Measurements from ENCODE around the gene PRKG1. TPM values are rescaled to one million over a fixed set of nuclear protein-coding genes. Genes with fewer than 3 reads are reported as not detected.

Gene PRKG1
- total RNA-seq, 2 donors from 2014 or later, result 1.3 to 2.7 TPM

- Histone ChIP-seq H3K27me3 (ENCODE audit: control insufficient read depth, insufficient read depth, low read length, poor library complexity, severe bottlenecking) (no peaks in the 10 kb centered on the region), H3K9me3 (ENCODE audit: control insufficient read depth, low read length) (no peaks in the 10 kb centered on the region), H3K4me1 (ENCODE audit: control insufficient read depth, insufficient read depth, low read length) (no peaks in the 10 kb centered on the region), H3K27ac (ENCODE audit: low read depth, low read length) (no peak overlapping the region), H3K36me3 (ENCODE audit: control insufficient read depth, insufficient read depth, low read length) (no peaks in the 10 kb centered on the region), H3K4me3 (ENCODE audit: low read length) (no peak overlapping the region), H3K9ac (ENCODE audit: extremely low read depth, low read length, poor library complexity, severe bottlenecking) (no peak overlapping the region)
- Mint-ChIP-seq H3K27ac (no peak overlapping the region), H3K4me3 (no peak overlapping the region), H3K9me3 (no peaks in the 10 kb centered on the region), H3K27me3 (ENCODE audit: insufficient read depth) (no peaks in the 10 kb centered on the region), H3K4me1 (no peaks in the 10 kb centered on the region), H3K36me3 (ENCODE audit: low read depth) (no peaks in the 10 kb centered on the region)
- DNase-seq, result no peak
- WGBS, 2 experiments (ENCODE audit: insufficient coverage in 1 of 2, insufficient read length in 1 of 2), result 94 to 98% methylated on average over 2 to 3 of the region's 3 CpGs
- TF ChIP-seq CTCF (conservative IDR thresholded peaks at IDR 0.05), result no peak
Observed at GRCh38 chr10:51649064-51649463, 574.8 kb downstream of the PRKG1 start.

GRCh38 chr10:51651063-51651462, 576.8 kb downstream of the PRKG1 start:
- Mint-ChIP-seq H3K27ac (no peak overlapping the region), H3K4me3 (no peak overlapping the region), H3K9me3 (no peaks in the 10 kb centered on the region), H3K36me3 (ENCODE audit: low read depth) (no peaks in the 10 kb centered on the region), H3K27me3 (ENCODE audit: insufficient read depth) (no peaks in the 10 kb centered on the region), H3K4me1 (no peaks in the 10 kb centered on the region)
- no peaks in the 10 kb centered on the region for H3K4me1 ChIP-seq (ENCODE audit: control insufficient read depth, insufficient read depth, low read length)
- TF ChIP-seq CTCF (conservative IDR thresholded peaks at IDR 0.05), result no peak
- no peak overlapping the region for H3K4me3 ChIP-seq (ENCODE audit: low read length)
- H3K36me3 ChIP-seq (ENCODE audit: control insufficient read depth, insufficient read depth, low read length), result no peaks in the 10 kb centered on the region
- WGBS, 2 experiments (ENCODE audit: insufficient coverage in 1 of 2, insufficient read length in 1 of 2), result 90 to 100% methylated on average over 1 of the region's 1 CpG
- H3K27me3 ChIP-seq (ENCODE audit: control insufficient read depth, insufficient read depth, low read length, poor library complexity, severe bottlenecking), result no peaks in the 10 kb centered on the region
- H3K27ac ChIP-seq (ENCODE audit: low read depth, low read length), result no peak overlapping the region
- H3K9ac ChIP-seq (ENCODE audit: extremely low read depth, low read length, poor library complexity, severe bottlenecking), result no peak overlapping the region
- no peak for DNase-seq
- H3K9me3 ChIP-seq (ENCODE audit: control insufficient read depth, low read length), result no peaks in the 10 kb centered on the region

- TF ChIP-seq CTCF (conservative IDR thresholded peaks at IDR 0.05), result no peak
- H3K27ac Mint-ChIP-seq, result no peak overlapping the region
- no peaks in the 10 kb centered on the region for H3K9me3 Mint-ChIP-seq
- Histone ChIP-seq H3K27ac (ENCODE audit: low read depth, low read length) (no peak overlapping the region), H3K4me3 (ENCODE audit: low read length) (no peak overlapping the region), H3K9me3 (ENCODE audit: control insufficient read depth, low read length) (no peaks in the 10 kb centered on the region), H3K9ac (ENCODE audit: extremely low read depth, low read length, poor library complexity, severe bottlenecking) (no peak overlapping the region), H3K4me1 (ENCODE audit: control insufficient read depth, insufficient read depth, low read length) (no peaks in the 10 kb centered on the region), H3K27me3 (ENCODE audit: control insufficient read depth, insufficient read depth, low read length, poor library complexity, severe bottlenecking) (no peaks in the 10 kb centered on the region), H3K36me3 (ENCODE audit: control insufficient read depth, insufficient read depth, low read length) (no peaks in the 10 kb centered on the region)
- H3K27me3 Mint-ChIP-seq (ENCODE audit: insufficient read depth), result no peaks in the 10 kb centered on the region
- no peak overlapping the region for H3K4me3 Mint-ChIP-seq
- H3K36me3 Mint-ChIP-seq (ENCODE audit: low read depth), result no peaks in the 10 kb centered on the region
- H3K4me1 Mint-ChIP-seq, result no peaks in the 10 kb centered on the region
- no peak for DNase-seq
Observed at GRCh38 chr10:51653025-51653424, 578.7 kb downstream of the PRKG1 start.
